Measurements from ENCODE around the gene AOPEP.

The AOPEP gene

GRCh38 chr9:95130484-95130883 is 404.0 kb downstream of the AOPEP start:
- TF ChIP-seq ZNF621 (tag by site-specific recombination; IDR thresholded peaks at IDR 0.05) (no peak), REST (tag by site-specific recombination; IDR thresholded peaks at IDR 0.05) (no peak), ZNF785 (tag by site-specific recombination; IDR thresholded peaks at IDR 0.05) (no peak), ZNF558 (tag by site-specific recombination; IDR thresholded peaks at IDR 0.05) (no peak), KLF9 (tag by site-specific recombination; IDR thresholded peaks at IDR 0.05; ENCODE audit: low read depth) (no peak), OSR2 (tag by site-specific recombination; IDR thresholded peaks at IDR 0.05) (no peak), ZNF155 (tag by site-specific recombination; IDR thresholded peaks at IDR 0.05) (no peak), ZNF544 (tag by site-specific recombination; IDR thresholded peaks at IDR 0.05) (no peak), ZNF510 (tag by site-specific recombination; IDR thresholded peaks at IDR 0.05; ENCODE audit: insufficient replicate concordance) (no peak), ZNF792 (tag by site-specific recombination; IDR thresholded peaks at IDR 0.05) (no peak), ZNF514 (tag by site-specific recombination; IDR thresholded peaks at IDR 0.05) (no peak), ZNF292 (tag by site-specific recombination; IDR thresholded peaks at IDR 0.05; ENCODE audit: borderline replicate concordance, low read depth) (no peak), ZEB2 (tag by site-specific recombination; IDR thresholded peaks at IDR 0.05) (no peak), ZNF404 (tag by site-specific recombination; IDR thresholded peaks at IDR 0.05) (no peak), OVOL3 (tag by site-specific recombination; IDR thresholded peaks at IDR 0.05) (no peak)
- TF ChIP-seq, protein P1, sequence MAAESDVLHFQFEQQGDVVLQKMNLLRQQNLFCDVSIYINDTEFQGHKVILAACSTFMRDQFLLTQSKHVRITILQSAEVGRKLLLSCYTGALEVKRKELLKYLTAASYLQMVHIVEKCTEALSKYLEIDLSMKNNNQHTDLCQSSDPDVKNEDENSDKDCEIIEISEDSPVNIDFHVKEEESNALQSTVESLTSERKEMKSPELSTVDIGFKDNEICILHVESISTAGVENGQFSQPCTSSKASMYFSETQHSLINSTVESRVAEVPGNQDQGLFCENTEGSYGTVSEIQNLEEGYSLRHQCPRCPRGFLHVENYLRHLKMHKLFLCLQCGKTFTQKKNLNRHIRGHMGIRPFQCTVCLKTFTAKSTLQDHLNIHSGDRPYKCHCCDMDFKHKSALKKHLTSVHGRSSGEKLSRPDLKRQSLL (tag by site-specific recombination; IDR thresholded peaks at IDR 0.05), result no peak
- TF ChIP-seq, protein P2, sequence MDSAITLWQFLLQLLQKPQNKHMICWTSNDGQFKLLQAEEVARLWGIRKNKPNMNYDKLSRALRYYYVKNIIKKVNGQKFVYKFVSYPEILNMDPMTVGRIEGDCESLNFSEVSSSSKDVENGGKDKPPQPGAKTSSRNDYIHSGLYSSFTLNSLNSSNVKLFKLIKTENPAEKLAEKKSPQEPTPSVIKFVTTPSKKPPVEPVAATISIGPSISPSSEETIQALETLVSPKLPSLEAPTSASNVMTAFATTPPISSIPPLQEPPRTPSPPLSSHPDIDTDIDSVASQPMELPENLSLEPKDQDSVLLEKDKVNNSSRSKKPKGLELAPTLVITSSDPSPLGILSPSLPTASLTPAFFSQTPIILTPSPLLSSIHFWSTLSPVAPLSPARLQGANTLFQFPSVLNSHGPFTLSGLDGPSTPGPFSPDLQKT (IDR thresholded peaks at IDR 0.05; ENCODE audit: borderline replicate concordance, low read depth, low read length), result no peak
- Histone ChIP-seq H3K36me3 (ENCODE audit: control insufficient read depth in 2 of 2, insufficient read depth in 1 of 2, low read length in 2 of 2) (no peaks in the 10 kb centered on the region), H3K4me3 (ENCODE audit: low read depth, low read length) (no peak overlapping the region), H3K27ac (ENCODE audit: extremely low read depth, low read depth, low read length) (no peak overlapping the region), H3K4me1 (ENCODE audit: control insufficient read depth, insufficient read depth, low read length) (peaks cover 13% of the 10 kb centered on the region; the same call in 1 of the 2 replicates), H3K9me3 (ENCODE audit: control insufficient read depth, insufficient read depth, low read depth, low read length) (no peaks in the 10 kb centered on the region)
- POLR2A ChIA-PET, result no interaction called here
- CTCF ChIA-PET, result interaction anchor here (0.6 to 8.0 kb wide), 43 partner anchors 12 to 478 kb away, joined by 3 to 133 read pairs (median 5); no protein-coding TSS in a partner anchor

DNA sequence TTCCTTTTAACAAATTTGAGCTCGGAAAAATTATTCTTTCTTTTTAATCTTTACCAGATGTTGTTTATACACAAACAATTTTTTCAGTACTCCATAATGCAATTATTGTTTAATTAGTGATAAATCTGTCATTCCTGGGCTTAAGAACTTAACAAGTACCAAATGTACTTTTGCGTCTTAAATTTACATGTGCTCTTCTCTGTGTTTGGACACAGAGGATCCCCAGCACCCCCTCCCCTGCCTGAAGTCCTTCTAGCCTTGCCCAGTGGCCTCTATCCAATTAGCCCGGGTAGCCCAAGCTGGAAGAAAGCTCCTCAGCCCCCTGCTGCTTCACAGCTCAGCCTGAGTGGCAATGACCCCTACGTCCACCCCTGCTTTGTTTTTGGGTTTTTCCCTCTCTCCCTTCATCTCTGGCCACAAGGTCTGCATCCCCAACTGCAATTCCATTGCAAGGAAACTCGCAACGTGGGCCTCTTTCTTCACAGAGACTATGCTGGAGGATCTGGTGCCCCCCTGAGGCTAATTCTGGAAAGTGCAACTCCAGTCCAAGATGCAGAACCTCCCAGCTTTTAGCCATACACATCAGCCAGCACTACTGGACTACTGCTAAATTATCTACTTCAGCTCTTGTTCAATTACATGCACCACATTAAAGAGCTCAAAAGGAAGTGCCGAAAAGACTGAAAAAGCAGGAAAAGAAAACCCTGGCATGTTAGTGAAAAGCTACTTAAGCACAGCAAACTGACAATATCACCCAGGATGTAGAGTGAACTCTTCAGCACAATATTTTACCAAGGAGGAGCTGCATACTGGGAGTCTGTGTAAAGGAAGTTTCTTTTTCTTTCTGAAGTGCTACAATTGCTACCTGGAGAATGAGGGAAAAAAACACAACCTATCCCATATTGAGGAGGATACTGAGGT is 404.8 kb downstream of the AOPEP start:
- CTCF ChIA-PET, result interaction anchor here (0.6 to 8.0 kb wide), 60 partner anchors 9 to 1090 kb away, joined by 3 to 133 read pairs (median 4); no protein-coding TSS in a partner anchor
- TF ChIP-seq TCF7L2 (IDR thresholded peaks at IDR 0.05; ENCODE audit: borderline replicate concordance, low read depth, low read length) (no peak), ZNF155 (tag by site-specific recombination; IDR thresholded peaks at IDR 0.05) (no peak), ZBTB48 (tag by site-specific recombination; IDR thresholded peaks at IDR 0.05) (no peak), ZSCAN4 (tag by site-specific recombination; IDR thresholded peaks at IDR 0.05) (no peak), ZNF600 (tag by site-specific recombination; IDR thresholded peaks at IDR 0.05) (peak; percentile 35; the same call in 1 of the 2 replicates), TRIM28 (IDR thresholded peaks at IDR 0.05; ENCODE audit: borderline replicate concordance, low read length) (peak; percentile 40; the same call in 1 of the 2 replicates), PRDM6 (tag by site-specific recombination; IDR thresholded peaks at IDR 0.05) (peak; percentile 65; the same call in 1 of the 2 replicates), ZNF514 (tag by site-specific recombination; IDR thresholded peaks at IDR 0.05) (no peak)

More for the DNA sequence above, 404.8 kb downstream of the AOPEP start:
- no peaks in the 10 kb centered on the region for H3K9me3 ChIP-seq (ENCODE audit: control insufficient read depth, insufficient read depth, low read depth, low read length)
- no peak overlapping the region for H3K27ac ChIP-seq (ENCODE audit: extremely low read depth, low read depth, low read length)
- peaks cover 13% of the 10 kb centered on the region; the same call in 1 of the 2 replicates for H3K4me1 ChIP-seq (ENCODE audit: control insufficient read depth, insufficient read depth, low read length)
- no peaks in the 10 kb centered on the region for H3K36me3 ChIP-seq (ENCODE audit: control insufficient read depth in 2 of 2, insufficient read depth in 1 of 2, low read length in 2 of 2)
- no peak overlapping the region for H3K4me3 ChIP-seq (ENCODE audit: low read depth, low read length)
- POLR2A ChIA-PET, result no interaction called here

All from HEK293 (cell line).